ENCODE data around the gene GCLM.
"Not testable (repeated sequence)": the region's sequence is repeated elsewhere in the genome, so short reads cannot be mapped to it uniquely, and the experiment has no call there.

GCLM gene

DNA sequence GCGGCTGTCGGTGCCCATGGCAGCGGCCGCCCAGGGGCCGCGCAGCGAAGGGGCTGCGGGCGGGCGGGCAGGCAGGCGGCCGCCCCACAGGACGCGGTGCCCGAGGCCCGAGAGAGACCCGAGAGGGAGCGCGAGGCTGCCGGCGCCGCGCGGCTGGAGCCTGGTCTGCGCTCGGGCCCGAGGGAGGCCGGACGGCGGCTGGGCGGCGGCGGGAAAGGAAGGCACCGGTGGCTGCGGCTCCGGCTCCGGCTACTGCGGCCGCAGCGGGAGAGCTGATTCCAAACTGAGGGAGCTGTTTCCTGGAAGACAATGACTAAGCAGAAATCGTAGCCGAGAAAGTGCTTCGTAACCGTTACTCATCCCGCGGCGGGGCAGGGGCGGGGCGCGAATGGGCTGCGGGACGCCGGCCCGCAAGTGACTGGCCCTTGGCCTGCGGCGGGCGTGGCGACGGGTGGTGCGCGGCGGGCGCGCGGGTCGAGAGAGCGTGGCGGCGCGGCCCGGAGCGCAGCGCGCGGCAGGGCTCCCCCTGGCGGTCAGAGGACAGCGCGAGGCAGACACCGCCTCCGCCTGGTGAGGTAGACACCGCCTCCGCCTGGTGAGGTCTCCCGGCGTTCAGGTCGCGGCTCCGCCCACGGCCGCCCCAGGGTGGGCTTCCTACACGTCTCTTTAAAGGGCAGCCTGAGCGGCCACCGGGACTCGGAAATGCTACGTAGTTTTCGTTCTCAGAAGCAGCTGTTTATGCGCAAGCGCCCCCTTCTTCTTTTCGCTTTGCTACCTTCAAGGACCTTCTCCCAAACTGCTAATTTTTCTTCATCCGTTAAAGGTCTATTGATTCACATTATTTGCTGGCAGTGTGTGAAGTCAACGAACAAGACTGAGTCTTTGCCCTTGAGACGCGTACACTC, at the start of gene GCLM:
GCLM (minus strand) TSS at position 285 of the 905 bp plus-strand sequence; CDS start at position 18, 267 bp downstream.
- peak; percentile 77 to 87 for DNase-seq (ENCODE audit: extremely low read depth in 1 of 2, low read depth in 1 of 2)

DNA sequence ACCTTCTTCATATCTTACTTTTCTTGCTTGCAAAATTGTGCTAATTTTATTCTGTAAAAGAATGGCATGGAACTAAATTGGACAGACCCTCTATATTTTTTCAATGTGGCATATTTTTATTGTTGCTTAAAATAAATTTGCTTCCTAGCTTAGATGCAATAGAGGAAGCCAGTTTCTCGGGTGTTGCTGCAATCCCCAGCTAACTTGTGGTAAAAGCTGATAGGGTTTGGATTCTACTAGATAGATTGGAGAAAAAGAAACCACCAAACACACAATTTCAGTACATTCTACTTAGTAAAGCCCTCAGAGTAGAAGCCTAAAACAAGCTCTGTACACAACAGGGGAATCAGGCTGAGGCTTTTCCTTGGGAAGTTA, 49.5 kb upstream of the GCLM start:
- no peak for DNase-seq (ENCODE audit: extremely low read depth in 1 of 2, low read depth in 1 of 2)

DNA sequence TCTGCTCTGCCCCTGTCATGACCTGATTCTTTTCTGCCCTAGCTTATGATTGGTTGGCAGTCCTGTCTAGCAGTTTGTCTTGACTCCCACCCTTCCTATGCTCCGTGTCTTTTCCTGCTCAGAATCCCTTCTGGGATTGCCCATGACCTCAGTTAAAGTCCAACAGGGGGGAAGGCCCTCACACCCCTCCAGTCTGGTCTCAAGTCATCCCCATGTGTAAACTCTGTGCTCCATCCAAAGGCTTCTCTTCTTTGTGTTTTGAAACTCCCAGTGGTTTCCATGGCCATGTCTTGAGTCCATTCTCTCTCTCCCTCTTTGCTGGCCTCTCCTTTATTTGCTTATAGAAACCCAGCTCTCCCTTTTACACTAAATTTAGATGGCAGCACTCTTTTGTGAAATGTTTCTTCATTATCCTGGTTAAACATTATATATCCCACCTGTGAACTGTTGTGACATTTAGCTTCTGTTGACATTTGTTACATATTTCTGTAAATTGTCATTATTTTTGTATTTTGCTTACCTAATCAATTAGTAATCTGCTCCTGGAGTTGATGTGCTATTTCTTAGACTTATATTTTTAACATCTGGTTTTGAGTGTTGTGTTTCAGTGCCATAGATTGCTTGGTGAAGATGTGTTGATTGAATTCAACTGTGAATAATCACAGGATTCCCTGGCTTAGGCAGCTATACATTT, 48.9 kb upstream of the GCLM start:
- no peak for DNase-seq (ENCODE audit: extremely low read depth in 1 of 2, low read depth in 1 of 2)

GRCh38 chr1:93955765-93956164, 46.5 kb upstream of the GCLM start:
- no peak for DNase-seq (ENCODE audit: extremely low read depth in 1 of 2, low read depth in 1 of 2)

DNA sequence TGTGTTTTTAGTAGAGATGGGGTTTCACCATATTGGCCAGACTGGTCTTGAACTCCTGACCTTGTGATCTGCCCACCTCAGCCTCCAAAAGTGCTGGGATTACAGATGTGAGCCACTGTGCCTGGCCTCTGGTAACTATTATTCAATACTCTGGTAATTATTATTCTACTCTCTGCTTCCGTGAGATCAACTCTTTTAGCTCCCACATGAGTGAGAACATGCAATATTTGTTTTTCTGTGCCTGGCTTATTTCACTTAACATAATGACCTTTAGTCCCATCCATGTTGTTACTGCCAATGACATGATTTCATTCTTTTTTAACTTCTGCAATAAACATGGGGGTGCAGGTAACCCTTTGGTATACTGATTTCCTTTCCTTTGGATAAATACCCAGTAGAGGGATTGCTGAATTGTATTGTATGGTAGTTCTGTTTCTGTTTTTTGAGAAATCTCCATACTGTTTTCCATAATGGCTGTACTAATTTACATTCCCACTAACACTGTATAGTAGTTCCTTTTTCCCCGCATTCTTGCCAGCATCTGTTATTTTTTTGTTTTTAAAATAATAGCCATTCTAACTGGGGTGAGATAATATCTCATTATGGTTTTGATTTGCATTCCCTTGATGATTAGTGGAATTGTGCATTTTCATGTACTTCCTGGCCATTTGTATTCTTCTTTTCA, 37.9 kb upstream of the GCLM start:
- not testable (repeated sequence) for DNase-seq (ENCODE audit: extremely low read depth in 1 of 2, low read depth in 1 of 2)

DNA sequence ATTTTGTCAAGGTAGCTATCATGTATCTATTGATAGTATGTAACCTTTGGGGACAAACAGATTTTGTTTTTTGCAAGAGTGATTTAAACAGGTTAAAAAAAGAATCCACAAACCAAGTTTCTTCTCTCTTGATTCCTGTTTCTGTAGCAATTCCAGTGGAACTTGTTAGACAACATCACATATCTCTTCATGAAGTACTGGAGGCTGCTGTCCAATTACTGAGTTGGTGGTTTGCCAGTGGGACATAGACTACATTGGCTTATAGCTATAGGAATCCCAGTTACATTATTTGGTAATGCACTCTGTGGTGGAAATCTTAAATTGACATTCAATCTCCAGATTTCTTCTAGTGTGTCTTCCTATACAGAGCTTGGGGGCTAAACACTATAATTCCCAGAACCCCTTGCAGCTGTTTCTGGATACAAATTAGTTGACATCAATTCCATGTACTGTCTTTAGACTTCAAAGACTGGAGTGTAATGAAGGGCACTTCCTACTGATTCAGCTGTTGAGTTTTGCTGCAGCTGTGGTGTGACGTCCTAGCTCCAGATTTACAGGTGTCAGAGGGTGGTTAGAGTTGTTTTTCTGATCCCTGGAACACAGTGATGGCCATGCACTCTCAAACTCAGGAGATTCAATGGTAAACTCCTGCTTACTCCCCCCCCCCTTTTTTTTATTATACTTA, 29.4 kb upstream of the GCLM start:
- no peak for DNase-seq (ENCODE audit: extremely low read depth in 1 of 2, low read depth in 1 of 2)

- DNase-seq (ENCODE audit: extremely low read depth in 1 of 2, low read depth in 1 of 2) = no peak
Measured at GRCh38 chr1:93937997-93938396, 28.8 kb upstream of the GCLM start.

GRCh38 chr1:93925206-93925605, 16.0 kb upstream of the GCLM start:
- no peak for DNase-seq (ENCODE audit: extremely low read depth in 1 of 2, low read depth in 1 of 2)

DNA sequence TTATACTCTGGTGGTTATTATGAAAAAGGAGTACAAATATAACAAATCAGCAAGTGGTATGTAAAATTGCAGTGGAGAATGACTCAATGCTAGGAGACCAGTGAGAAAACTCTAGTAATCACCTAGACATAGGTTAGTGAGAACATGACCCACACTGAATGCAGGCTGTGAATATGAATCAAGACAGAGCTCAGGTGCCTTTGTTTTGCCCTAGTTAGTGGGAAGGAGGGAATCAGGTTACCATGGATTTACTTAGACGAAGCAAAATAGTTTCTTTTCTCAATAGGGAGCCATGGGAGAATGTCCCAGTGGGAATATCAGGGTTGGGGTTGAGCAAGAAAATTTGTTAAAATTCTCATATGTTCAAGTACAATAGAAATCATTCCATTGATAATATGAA, 10.6 kb upstream of the GCLM start:
- DNase-seq (ENCODE audit: extremely low read depth in 1 of 2, low read depth in 1 of 2) = no peak

DNA sequence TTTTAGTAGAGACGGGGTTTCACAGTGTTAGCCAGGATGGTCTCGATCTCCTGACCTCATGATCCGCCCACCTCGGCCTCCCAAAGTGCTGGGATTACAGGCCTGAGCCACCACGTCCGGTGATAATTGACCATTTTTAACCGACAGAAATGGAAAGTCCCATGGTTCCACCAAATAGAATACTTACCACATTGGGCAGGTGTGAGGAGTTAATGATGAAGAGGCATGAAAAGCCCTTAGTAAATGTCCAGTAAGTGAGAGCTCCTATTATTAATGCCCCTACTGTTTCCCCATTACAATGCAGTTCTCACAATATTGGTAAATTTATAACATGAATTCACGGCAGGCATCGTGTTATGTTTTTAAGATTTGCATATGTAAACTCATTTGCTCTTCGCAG, 8.1 kb upstream of the GCLM start:
- no peak for DNase-seq (ENCODE audit: extremely low read depth in 1 of 2, low read depth in 1 of 2)

GRCh38 chr1:93910880-93911279, 1.6 kb upstream of the GCLM start:
- not testable (repeated sequence) for DNase-seq (ENCODE audit: extremely low read depth in 1 of 2, low read depth in 1 of 2)

DNA sequence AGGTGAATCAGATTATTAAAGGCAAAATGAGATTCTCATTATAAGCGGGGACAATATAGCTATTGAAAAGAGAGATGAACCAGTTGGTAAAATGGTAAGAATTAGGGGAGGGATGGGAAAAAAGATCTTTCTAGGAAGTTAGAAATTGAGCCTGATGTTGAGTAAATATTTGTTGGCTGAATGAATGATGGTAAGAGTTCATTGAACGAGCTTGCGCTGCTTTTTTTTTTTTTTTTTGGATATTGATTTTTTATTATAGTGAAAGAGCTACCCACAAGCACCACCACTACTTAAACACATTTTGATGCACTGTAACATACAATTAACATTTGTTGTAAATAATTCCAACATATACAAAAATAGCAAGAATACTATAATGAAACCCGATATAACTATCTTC, 1.1 kb upstream of the GCLM start:
- DNase-seq (ENCODE audit: extremely low read depth in 1 of 2, low read depth in 1 of 2) = no peak

DNA sequence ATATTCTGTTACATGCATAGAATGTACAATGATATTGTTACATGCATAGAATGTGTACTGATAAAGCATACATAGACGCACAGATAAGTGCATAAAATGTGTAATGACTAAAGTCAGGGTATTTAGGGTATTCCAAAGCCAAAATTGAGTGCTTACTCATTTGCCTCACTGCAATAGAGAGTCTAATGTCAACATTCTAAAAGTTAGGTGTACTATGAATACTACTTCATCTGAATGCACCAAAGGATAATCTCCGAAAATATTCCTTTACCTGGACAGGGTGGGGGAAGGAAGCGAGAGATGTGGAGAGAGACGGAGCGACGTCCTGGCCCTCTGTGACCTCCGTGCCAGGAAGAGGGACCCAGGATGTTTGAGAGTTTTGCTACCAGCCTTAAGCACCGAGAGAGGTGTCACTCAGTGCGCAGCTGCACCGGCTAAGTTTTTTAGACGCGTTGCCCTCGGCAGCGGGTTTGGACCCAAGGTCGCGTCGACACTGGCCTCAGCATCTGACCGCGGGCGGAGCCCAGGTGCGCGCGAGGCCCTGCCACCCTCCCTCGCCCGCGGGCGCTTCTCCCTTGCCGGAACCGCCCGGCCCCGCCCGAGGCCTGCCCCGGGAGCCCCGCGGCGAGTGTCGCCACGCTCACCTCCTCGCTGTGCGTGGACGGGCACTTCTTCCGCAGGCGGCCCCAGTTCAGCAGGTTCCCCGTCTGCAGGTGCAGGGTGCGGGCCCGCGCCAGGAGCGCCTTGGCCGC, 660 bp downstream of the GCLM start:
- DNase-seq (ENCODE audit: extremely low read depth in 1 of 2, low read depth in 1 of 2) = peak in 1 of 2 donors; percentile 37

DNA sequence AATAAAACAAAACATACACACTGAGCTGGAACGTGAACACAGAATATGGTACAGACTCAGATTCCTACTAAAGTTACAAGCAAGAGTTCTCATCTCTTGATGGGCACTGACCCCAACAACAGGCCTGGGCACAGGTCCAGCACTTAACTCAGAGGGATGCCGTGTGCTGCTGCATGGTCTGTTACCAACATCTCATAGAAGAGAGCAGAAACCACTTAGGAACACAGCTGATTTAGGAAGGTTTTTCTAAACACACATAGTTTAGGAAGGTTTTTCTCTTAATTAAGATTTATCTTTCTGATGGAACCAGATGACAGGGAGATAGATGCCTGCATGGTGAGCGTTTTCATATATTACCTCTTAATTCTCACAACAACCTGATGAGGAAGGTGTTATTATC, 1.5 kb downstream of the GCLM start:
- DNase-seq (ENCODE audit: extremely low read depth in 1 of 2, low read depth in 1 of 2) = no peak

DNA sequence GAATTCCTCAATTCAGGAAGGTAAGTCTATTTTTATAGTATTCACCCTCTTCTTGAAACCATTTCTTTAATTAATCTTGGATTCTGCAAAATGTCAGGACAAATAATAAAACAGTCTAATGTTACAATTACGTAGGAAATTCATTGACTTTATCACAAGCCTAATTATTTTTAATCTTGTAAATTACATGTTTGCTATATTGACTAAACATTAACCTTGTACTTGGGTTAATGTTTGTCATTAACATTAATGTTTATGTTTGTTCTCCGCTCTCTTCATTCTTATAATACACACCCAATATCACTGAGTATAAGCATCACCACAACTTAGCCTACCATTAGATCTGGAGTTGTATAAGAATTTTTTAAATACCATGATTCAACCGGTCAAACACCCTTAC, 2.8 kb downstream of the GCLM start:
- DNase-seq (ENCODE audit: extremely low read depth in 1 of 2, low read depth in 1 of 2) = no peak

- DNase-seq (ENCODE audit: extremely low read depth in 1 of 2, low read depth in 1 of 2) = no peak
Measured at GRCh38 chr1:93905734-93906133, 3.5 kb downstream of the GCLM start.

GRCh38 chr1:93905051-93905450, 4.2 kb downstream of the GCLM start:
- no peak for DNase-seq (ENCODE audit: extremely low read depth in 1 of 2, low read depth in 1 of 2)

- no peak for DNase-seq (ENCODE audit: extremely low read depth in 1 of 2, low read depth in 1 of 2)
Measured at GRCh38 chr1:93904228-93904627, 5.0 kb downstream of the GCLM start.

DNA sequence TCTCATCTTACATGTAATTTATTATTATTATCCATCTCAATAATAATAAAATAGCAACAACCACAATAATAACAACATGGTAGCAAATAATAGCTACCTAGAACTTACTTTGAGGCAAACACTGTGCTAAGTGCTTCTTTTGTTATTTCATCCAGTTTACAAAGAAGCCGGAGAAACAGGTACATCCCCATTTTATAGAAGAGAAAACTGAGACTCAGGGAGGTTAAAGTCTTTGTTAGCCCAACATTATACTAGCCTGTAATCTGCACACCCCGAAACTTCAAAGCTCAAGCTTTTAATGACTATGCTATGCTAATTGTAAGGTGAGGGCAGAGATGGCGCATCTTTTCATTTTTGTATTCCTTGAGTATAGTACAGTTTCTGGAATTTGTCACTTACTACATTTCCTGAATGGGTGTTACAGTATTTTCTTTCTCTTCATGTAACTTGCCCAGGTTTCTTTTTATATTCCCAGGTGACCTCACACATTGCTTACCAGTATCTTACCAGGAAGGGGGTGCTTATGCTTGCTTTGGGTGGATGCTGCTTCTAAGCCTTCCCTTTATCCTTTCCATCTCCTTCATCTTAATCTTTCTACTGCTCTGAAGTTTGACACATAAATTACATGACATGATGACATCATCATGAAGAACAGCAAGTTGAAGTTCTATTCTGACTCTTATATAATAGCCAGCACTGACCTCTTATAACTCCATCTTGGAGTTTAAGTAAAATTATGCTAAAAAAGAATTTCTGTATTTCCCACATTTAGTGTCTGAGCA, 8.3 kb downstream of the GCLM start:
- DNase-seq (ENCODE audit: extremely low read depth in 1 of 2, low read depth in 1 of 2) = no peak
